GM12878 (cell line): ENCODE data around the gene MEF2D. TPM values are rescaled to one million over a fixed set of nuclear protein-coding genes. Genes with fewer than 3 reads are reported as not detected.

Experiments used
- ATAC-seq: fragments of 200-7000 bp; cut with Tn5 transposase; 3 replicates; pipeline ENCODE4 v1.9.1; 2020; ENCODE audit warnings: mild to moderate bottlenecking, moderate library complexity
- BruUV-seq: library from RNA; stranded (reverse); fragments of 400-500 nt; replicated peaks from 2 replicates; lab custom pipeline; 2021; lab: Mats Ljungman, UMichigan
- CTCF ChIA-PET: fragments of 300-600 bp; sonication (Branson Sonifier 250); formaldehyde crosslinking; extraction: SDS; loops from one replicate; lab custom pipeline; 2021; ENCODE audit warnings: inconsistent platforms; lab: Yijun Ruan, JAX
- POLR2A ChIA-PET: fragments of 350-600 bp; formaldehyde crosslinking; extraction: SDS; loops from one replicate; lab custom pipeline; 2021; ENCODE audit warnings: inconsistent platforms; lab: Charles Lee
- RAD21 ChIA-PET: fragments of 300-600 bp; sonication (Branson Sonifier 250); formaldehyde crosslinking; loops from one replicate; lab custom pipeline; 2023; ENCODE audit warnings: antibody characterized with exemption; ENCODE audit not compliant: unreplicated experiment; lab: Charles Lee
- SMC1A ChIA-PET: fragments of 300-600 bp; sonication (Branson Sonifier 250); formaldehyde crosslinking; loops from one replicate; lab custom pipeline; 2023; ENCODE audit not compliant: unreplicated experiment, uncharacterized antibody; lab: Charles Lee
- DNase-seq: peaks from one replicate; pipeline ENCODE4 v3.0.0-alpha.2; 2011; ENCODE audit warnings: low read depth, low spot score
- FAIRE-seq: peaks from 3 replicates; lab custom pipeline; 2011; peaks lifted over from hg19 to GRCh38; lab: Jason Lieb, UNC
- H2AFZ ChIP-seq: 2 replicates; pipeline ENCODE4 v1.6.0; 2011; ENCODE audit warnings: low read depth, low read length, control low read depth; ENCODE audit not compliant: control insufficient read depth
- H3K27ac ChIP-seq: 2 replicates; pipeline ENCODE4 v1.5.1; 2011; ENCODE audit warnings: control low read depth; ENCODE audit not compliant: control insufficient read depth, insufficient read depth
- H3K27me3 ChIP-seq, 2 experiments: replicated peaks in 1 of 2; 2 replicates each; pipeline versions ENCODE4 v1.6.0 to v1.6.1; 2011; ENCODE audit warnings: low read length in 1 of 2; ENCODE audit not compliant: control insufficient read depth in 2 of 2, insufficient read depth in 2 of 2
- H3K36me3 ChIP-seq, 2 experiments: 2 replicates each; pipeline ENCODE4 v1.5.1; 2011; ENCODE audit warnings: low read length in 1 of 2; ENCODE audit not compliant: control insufficient read depth in 2 of 2, insufficient read depth in 2 of 2
- H3K4me1 ChIP-seq: 2 replicates; pipeline ENCODE4 v1.6.1; 2011; ENCODE audit warnings: mild to moderate bottlenecking, low read length, moderate library complexity, mixed read lengths; ENCODE audit not compliant: control insufficient read depth, insufficient read depth
- H3K4me2 ChIP-seq: 2 replicates; pipeline ENCODE4 v1.6.0; 2011; ENCODE audit warnings: control low read depth; ENCODE audit not compliant: control insufficient read depth, insufficient read depth
- H3K4me3 ChIP-seq: fragments of 200-600 bp; sonication (generic); 2 replicates; pipeline ENCODE4 v1.5.1; 2016
- H3K79me2 ChIP-seq: 2 replicates; pipeline ENCODE4 v1.6.0; 2011; ENCODE audit warnings: low read length; ENCODE audit not compliant: control insufficient read depth, insufficient read depth
- H3K9ac ChIP-seq: 2 replicates; pipeline ENCODE4 v1.8.0; 2011; ENCODE audit warnings: low read length, control low read depth, mixed read lengths; ENCODE audit not compliant: control insufficient read depth, insufficient read depth
- H3K9me3 ChIP-seq: replicated peaks from 3 replicates; pipeline ENCODE4 v1.5.1; 2011; ENCODE audit warnings: mild to moderate bottlenecking, low read length; ENCODE audit not compliant: control insufficient read depth, insufficient read depth
- H4K20me1 ChIP-seq: 2 replicates; pipeline ENCODE4 v1.6.0; 2011; ENCODE audit not compliant: control insufficient read depth, insufficient read depth
- ATF7 ChIP-seq: fragments of 450-650 bp; IDR thresholded peaks from 2 replicates; pipeline ENCODE4 v1.6.1; 2016; ENCODE audit warnings: low read depth, mild to moderate bottlenecking
- BMI1 ChIP-seq: fragments of 450-650 bp; IDR thresholded peaks from 2 replicates; pipeline ENCODE4 v1.6.1; 2016; ENCODE audit warnings: mild to moderate bottlenecking, moderate library complexity, borderline replicate concordance
- CBFB ChIP-seq: IDR thresholded peaks from 2 replicates; pipeline ENCODE4 v1.6.1; 2016; ENCODE audit warnings: antibody characterized with exemption, low read depth
- CHD2 ChIP-seq: IDR thresholded peaks from 2 replicates; pipeline ENCODE4 v1.6.1; 2011; ENCODE audit warnings: low read depth, low read length, improper control_type of control experiment, borderline replicate concordance
- GATAD2B ChIP-seq: fragments of 450-650 bp; conservative IDR thresholded peaks from 2 replicates; pipeline ENCODE4 v1.6.1; 2017; ENCODE audit warnings: low read depth, mild to moderate bottlenecking, moderate library complexity
- KDM1A ChIP-seq: fragments of 200-600 bp; sonication (generic); IDR thresholded peaks from 2 replicates; pipeline ENCODE4 v1.6.1; 2016; ENCODE audit warnings: borderline replicate concordance
- MTA2 ChIP-seq: fragments of 450-650 bp; IDR thresholded peaks from 2 replicates; pipeline ENCODE4 v1.6.1; 2016; ENCODE audit warnings: low read depth, mild to moderate bottlenecking, moderate library complexity
- MTA3 ChIP-seq: IDR thresholded peaks from 2 replicates; pipeline ENCODE4 v1.6.1; 2012; ENCODE audit warnings: low read length, inconsistent platforms, borderline replicate concordance
- MYC ChIP-seq: IDR thresholded peaks from 2 replicates; pipeline ENCODE4 v1.6.1; 2011; ENCODE audit warnings: mild to moderate bottlenecking, low read length, moderate library complexity, inconsistent platforms; ENCODE audit not compliant: insufficient read depth, insufficient replicate concordance, insufficient read length, severe bottlenecking
- PAX8 ChIP-seq: fragments of 450-650 bp; IDR thresholded peaks from 2 replicates; pipeline ENCODE4 v1.6.1; 2017; ENCODE audit warnings: mild to moderate bottlenecking, moderate library complexity
- RB1 ChIP-seq: fragments of 450-650 bp; formaldehyde crosslinking; IDR thresholded peaks from 2 replicates; pipeline ENCODE4 v1.6.1; 2017; ENCODE audit warnings: mild to moderate bottlenecking, borderline replicate concordance
- RCOR1 ChIP-seq: conservative IDR thresholded peaks from 2 replicates; pipeline ENCODE4 v1.6.1; 2012; ENCODE audit warnings: low read depth, low read length, improper control_type of control experiment
- RFX5 ChIP-seq: IDR thresholded peaks from 2 replicates; pipeline ENCODE4 v1.6.1; 2011; ENCODE audit warnings: low read depth, low read length, improper control_type of control experiment
- SIN3A ChIP-seq: IDR thresholded peaks from 2 replicates; pipeline ENCODE4 v1.6.1; 2012; ENCODE audit warnings: low read depth, low read length, improper control_type of control experiment
- TCF12 ChIP-seq: IDR thresholded peaks from 2 replicates; pipeline ENCODE4 v1.6.1; 2011; ENCODE audit warnings: low read depth, mild to moderate bottlenecking, low read length
- ZNF274 ChIP-seq: IDR thresholded peaks from one replicate; pipeline ENCODE4 v1.8.0; 2011; ENCODE audit not compliant: insufficient read length, insufficient read depth
- ZSCAN29 ChIP-seq: fragments of 450-650 bp; IDR thresholded peaks from 2 replicates; pipeline ENCODE4 v1.6.1; 2017; ENCODE audit warnings: mild to moderate bottlenecking, moderate library complexity
- WGBS: methylation state at CpG from one replicate; pipeline ENCODE4 v1.1.6; 2016; ENCODE audit warnings: low lambda C conversion rate; ENCODE audit not compliant: insufficient replicate concordance, insufficient coverage; ENCODE audit errors: missing lambda C conversion rate; 5-methylcytosine and 5-hydroxymethylcytosine counted together
- in situ Hi-C: fragments of 300-500 bp; cut with MboI; formaldehyde crosslinking; loops from 9 replicates; pipeline ENCODE4 v1.14.3; 2018; ENCODE audit warnings: mixed read lengths
- intact Hi-C: fragments of 100-400 bp; cut with micrococcal nuclease; formaldehyde crosslinking; loops from one replicate; pipeline ENCODE4 v1.14.2; 2022; ENCODE audit not compliant: unreplicated experiment
- polyA plus RNA-seq, 11 experiments: library from polyadenylated mRNA; depleted of rRNA in 4 of 11; unstranded in 6 of 11; stranded (reverse) in 5 of 11; fragments of >200 nt; fragmentation: Nextera tagmentation in 4 of 11; fragmentation: Illumina TruSeq in 1 of 11; extraction: Ambion mirVana in 4 of 11; extraction: Trizol in 1 of 11; gene quantifications; 1 replicate in 1 of 11; 2 replicates in 10 of 11; pipeline versions ENCODE4 v1.2.1 to v1.2.3, GENCODE V29; 2011 to 2016; ENCODE audit warnings: inconsistent platforms in 2 of 11, missing spikeins in 2 of 11, low read depth in 1 of 11
- total RNA-seq, 4 experiments: library from RNA; depleted of rRNA in 3 of 4; stranded (reverse); fragments of >200 nt in 3 of 4; fragmentation: Illumina TruSeq in 1 of 4; extraction: Trizol in 1 of 4; gene quantifications; 2 replicates each; pipeline versions ENCODE4 v1.2.1 to v1.2.3, GENCODE V29; 2013 to 2021
- TF ChIP-seq, protein P1 (sequence below): fragments of 150-350 bp; IDR thresholded peaks from 2 replicates; pipeline ENCODE4 v1.6.1; 2014; ENCODE audit warnings: mild to moderate bottlenecking, low read depth, low read length
- TF ChIP-seq, protein P2 (sequence below): fragments of 450-650 bp; IDR thresholded peaks from 2 replicates; pipeline ENCODE4 v1.6.1; 2017; ENCODE audit warnings: mild to moderate bottlenecking, moderate library complexity

The MEF2D gene
- total and polyA plus RNA-seq, 10 of the 15 experiments (the other 5 are each of a cell fraction or from before 2014, with no cell fraction given) = 0.61 to 53.0 (median 15.2) TPM

DNA sequence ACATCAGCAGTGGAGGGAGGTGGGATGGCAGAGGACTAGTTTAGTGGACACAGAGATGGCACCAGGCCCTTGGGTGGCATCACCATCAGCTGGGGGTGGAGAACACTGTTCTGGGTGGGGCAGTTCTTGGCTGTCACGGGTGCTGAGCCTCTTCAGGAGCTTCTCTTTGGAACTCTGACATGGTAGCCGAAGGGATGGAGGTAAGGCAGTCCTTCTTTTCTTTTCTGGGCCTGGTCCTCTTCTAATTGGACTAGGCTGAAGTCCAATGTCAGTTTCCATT lies 8.3 kb upstream of the MEF2D start:
- no peak for ATAC-seq
- Histone ChIP-seq H2AFZ (peak overlapping the region; percentile 75), H3K79me2 (peaks cover 3% of the 10 kb centered on the region), H3K36me3 (no peaks in the 10 kb centered on the region), H3K9ac (peak overlapping the region; percentile 70), H3K27ac (peak overlapping the region; percentile 80; the same call in 1 of the 2 replicates), H3K9me3 (no peaks in the 10 kb centered on the region), H3K4me3 (peak overlapping the region; percentile 84; the same call in 1 of the 2 replicates), H3K4me2 (peak overlapping the region; percentile 82), H4K20me1 (no peaks in the 10 kb centered on the region), H3K27me3 (no peaks in the 10 kb centered on the region), H3K4me1 (peaks cover 32% of the 10 kb centered on the region)
- ChIA-PET RAD21 (interaction anchor here (0.8 to 4.7 kb wide), 12 partner anchors 8 to 243 kb away, joined by 3 to 80 read pairs (median 4); partner anchors contain the start of gene NAXE), POLR2A (interaction anchor here (0.5 to 17.1 kb wide), 10 partner anchors 12 to 484 kb away, joined by 3 to 630 read pairs (median 5); partner anchors contain the start of gene MEF2D), SMC1A (interaction anchor here (0.9 to 16.4 kb wide), 9 partner anchors 8 to 123 kb away, joined by 3 to 460 read pairs (median 5); partner anchors contain the start of gene IQGAP3), CTCF (interaction anchor here (0.8 to 3.3 kb wide), 16 partner anchors 8 to 219 kb away, joined by 3 to 36 read pairs (median 5); partner anchors contain the start of genes ISG20L2, METTL25B and NAXE)
- 42% methylated on average over 2 of the region's 2 CpGs for WGBS
- no peak for DNase-seq
- in situ Hi-C loops (no loop called here), intact Hi-C loops (loop anchor here (5.0 to 10.0 kb wide), 2 partner anchors 93 to 236 kb away; partner anchors contain the start of genes GPATCH4 and MRPL24)
- no TSS peak for BruUV-seq
- no peak for FAIRE-seq
- no peak for TF ChIP-seq KDM1A
- no peak for TF ChIP-seq GATAD2B
- no peak for TF ChIP-seq CBFB
- no peak for TF ChIP-seq ZSCAN29
- no peak for TF ChIP-seq ATF7
- no peak for TF ChIP-seq SIN3A
- TF ChIP-seq, protein P1, sequence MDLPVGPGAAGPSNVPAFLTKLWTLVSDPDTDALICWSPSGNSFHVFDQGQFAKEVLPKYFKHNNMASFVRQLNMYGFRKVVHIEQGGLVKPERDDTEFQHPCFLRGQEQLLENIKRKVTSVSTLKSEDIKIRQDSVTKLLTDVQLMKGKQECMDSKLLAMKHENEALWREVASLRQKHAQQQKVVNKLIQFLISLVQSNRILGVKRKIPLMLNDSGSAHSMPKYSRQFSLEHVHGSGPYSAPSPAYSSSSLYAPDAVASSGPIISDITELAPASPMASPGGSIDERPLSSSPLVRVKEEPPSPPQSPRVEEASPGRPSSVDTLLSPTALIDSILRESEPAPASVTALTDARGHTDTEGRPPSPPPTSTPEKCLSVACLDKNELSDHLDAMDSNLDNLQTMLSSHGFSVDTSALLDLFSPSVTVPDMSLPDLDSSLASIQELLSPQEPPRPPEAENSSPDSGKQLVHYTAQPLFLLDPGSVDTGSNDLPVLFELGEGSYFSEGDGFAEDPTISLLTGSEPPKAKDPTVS = no peak
- no peak for TF ChIP-seq RCOR1
- TF ChIP-seq MTA3 = no peak
- TF ChIP-seq CHD2 = no peak
- TF ChIP-seq RB1 = no peak
- TF ChIP-seq MTA2 = no peak
- TF ChIP-seq ZNF274 = no peak
- no peak for TF ChIP-seq PAX8
- no peak for TF ChIP-seq RFX5
- no peak for TF ChIP-seq TCF12
- no peak for TF ChIP-seq BMI1
- TF ChIP-seq MYC = no peak
- TF ChIP-seq, protein P2, sequence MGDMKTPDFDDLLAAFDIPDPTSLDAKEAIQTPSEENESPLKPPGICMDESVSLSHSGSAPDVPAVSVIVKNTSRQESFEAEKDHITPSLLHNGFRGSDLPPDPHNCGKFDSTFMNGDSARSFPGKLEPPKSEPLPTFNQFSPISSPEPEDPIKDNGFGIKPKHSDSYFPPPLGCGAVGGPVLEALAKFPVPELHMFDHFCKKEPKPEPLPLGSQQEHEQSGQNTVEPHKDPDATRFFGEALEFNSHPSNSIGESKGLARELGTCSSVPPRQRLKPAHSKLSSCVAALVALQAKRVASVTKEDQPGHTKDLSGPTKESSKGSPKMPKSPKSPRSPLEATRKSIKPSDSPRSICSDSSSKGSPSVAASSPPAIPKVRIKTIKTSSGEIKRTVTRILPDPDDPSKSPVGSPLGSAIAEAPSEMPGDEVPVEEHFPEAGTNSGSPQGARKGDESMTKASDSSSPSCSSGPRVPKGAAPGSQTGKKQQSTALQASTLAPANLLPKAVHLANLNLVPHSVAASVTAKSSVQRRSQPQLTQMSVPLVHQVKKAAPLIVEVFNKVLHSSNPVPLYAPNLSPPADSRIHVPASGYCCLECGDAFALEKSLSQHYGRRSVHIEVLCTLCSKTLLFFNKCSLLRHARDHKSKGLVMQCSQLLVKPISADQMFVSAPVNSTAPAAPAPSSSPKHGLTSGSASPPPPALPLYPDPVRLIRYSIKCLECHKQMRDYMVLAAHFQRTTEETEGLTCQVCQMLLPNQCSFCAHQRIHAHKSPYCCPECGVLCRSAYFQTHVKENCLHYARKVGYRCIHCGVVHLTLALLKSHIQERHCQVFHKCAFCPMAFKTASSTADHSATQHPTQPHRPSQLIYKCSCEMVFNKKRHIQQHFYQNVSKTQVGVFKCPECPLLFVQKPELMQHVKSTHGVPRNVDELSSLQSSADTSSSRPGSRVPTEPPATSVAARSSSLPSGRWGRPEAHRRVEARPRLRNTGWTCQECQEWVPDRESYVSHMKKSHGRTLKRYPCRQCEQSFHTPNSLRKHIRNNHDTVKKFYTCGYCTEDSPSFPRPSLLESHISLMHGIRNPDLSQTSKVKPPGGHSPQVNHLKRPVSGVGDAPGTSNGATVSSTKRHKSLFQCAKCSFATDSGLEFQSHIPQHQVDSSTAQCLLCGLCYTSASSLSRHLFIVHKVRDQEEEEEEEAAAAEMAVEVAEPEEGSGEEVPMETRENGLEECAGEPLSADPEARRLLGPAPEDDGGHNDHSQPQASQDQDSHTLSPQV = no peak
